CD4-positive, alpha-beta T cell treated with Interleukin-2 at 100 ng/mL for 4 hours (primary cell): Measurements from ENCODE around the gene ERO1A.

Source experiments
- DNase-seq: peaks from one replicate; pipeline ENCODE4 v3.0.0-alpha.2; 2020; ENCODE audit warnings: low spot score

The ERO1A gene

DNA sequence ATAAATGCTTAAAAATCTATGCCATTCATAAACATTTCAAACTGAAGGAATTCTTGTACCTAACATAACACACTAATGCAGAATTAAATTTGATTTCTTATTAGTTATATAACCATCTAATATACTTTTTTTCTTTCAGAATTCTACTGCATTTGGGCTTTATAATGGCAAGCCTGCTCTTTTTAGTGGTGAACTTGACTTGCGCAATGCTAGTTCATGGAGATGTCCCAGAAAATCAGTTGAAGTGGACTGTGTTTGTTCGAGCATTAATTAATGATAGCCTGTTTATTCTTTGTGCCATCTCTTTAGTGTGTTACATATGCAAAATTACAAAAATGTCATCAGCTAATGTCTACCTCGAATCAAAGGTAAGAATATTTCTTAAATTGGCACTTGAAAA lies 95.4 kb downstream of the ERO1A start:
- no peak for DNase-seq

- DNase-seq, result no peak
Measured at GRCh38 chr14:52598568-52598967, 96.8 kb downstream of the ERO1A start.

GRCh38 chr14:52596861-52597260 lies 98.5 kb downstream of the ERO1A start:
- no peak for DNase-seq

DNA sequence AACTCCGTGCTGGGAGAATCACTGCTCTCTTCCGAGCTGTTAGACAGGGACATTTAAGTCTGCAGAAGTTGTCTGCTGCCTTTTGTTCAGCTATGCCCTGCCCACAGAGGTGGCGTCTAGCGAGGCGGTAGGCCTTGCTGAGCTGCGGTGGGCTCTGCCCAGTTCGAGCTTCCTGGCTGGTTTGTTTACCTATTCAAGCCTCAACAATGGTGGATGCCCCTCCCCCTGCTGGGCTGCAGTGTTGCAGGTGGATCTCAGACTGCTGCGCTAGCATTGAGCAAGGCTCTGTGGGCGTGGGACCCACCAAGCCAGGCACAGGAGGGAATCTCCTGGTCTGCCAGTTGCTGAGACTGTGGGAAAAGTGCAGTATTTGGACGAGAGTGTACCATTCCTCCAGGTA lies 99.0 kb downstream of the ERO1A start:
- no peak for DNase-seq

DNA sequence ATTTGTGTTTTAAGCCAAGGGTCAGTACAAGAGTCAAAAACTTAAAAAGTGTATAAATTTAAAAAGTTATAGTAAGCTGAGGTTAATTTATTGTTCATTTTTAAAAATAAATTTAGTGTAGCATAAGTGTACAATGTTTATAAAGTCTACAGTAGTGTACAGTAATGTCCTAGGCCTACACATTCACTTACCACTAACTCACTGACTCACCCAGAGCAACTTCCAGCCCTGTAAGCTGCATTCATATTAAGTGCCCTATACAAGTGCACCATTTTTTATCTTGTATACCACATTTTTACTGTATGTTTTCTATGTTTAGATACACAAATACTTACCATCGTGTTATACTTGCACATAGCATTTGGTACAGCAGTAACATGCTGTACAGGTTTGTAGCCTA lies 105.0 kb downstream of the ERO1A start:
- no peak for DNase-seq
